GM19328 (cell line): ENCODE data around the gene COMMD4.

Experiments
- ATAC-seq: cut with Tn5 transposase; IDR thresholded peaks from one replicate; pipeline ENCODE4 v1.9.1; 2021; ENCODE audit warnings: mild to moderate bottlenecking, moderate library complexity; ENCODE audit not compliant: unreplicated experiment

COMMD4 gene

DNA sequence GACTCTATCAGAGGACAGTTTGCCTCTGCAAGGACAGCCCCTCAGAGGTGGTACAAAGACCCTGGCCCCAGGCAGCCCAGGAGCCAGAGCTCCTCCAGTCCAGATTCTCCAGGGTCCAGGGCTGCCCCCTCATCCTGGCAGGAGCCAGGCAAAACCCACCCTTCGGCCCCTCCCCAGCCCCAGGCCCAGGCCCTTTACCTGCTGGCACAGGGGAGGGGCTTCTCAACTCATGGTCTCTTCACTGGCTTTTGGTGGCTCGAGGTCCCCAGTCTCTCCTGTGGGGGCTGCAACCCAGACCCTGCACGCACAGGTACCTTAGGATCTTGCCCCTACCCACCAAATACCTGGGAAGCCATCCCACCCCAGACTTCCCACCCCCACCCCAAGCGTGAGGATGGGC is 19.5 kb downstream of the COMMD4 start:
- ATAC-seq = no peak

GRCh38 chr15:75356006-75356405 is 20.1 kb downstream of the COMMD4 start:
- ATAC-seq = no peak

- no peak for ATAC-seq
These were observed 20.7 kb downstream of the COMMD4 start for GRCh38 chr15:75356517-75356916.

- no peak for ATAC-seq
These were observed 22.3 kb downstream of the COMMD4 start for GRCh38 chr15:75357976-75358673.

- no peak for ATAC-seq
These were observed 23.1 kb downstream of the COMMD4 start for GRCh38 chr15:75358771-75359536.

GRCh38 chr15:75359537-75360250 is 23.8 kb downstream of the COMMD4 start:
- no peak for ATAC-seq

- ATAC-seq = no peak
These were observed 24.5 kb downstream of the COMMD4 start for GRCh38 chr15:75360391-75360790.

DNA sequence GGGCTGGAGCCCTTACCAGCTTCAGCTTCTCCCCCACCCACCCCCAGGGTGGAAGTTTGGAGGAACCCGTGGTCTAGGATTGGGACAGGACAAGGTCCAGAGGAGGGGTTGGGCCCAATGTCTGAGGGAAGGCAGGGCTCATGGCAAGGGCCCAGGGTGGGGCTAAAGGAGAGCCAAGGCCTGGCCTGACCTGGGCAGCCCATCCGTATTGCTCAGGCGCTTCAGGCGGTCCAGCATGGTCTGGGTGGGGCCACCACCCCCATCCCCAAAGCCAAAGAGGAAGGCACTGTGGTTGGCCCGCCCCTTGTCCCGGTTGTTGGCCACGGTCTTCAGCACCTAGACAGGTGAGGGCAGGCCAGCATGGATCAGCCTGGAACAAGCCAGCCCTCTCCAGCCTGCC is 25.0 kb downstream of the COMMD4 start:
- no peak for ATAC-seq

GRCh38 chr15:75361361-75361988 is 25.6 kb downstream of the COMMD4 start:
- no peak for ATAC-seq

DNA sequence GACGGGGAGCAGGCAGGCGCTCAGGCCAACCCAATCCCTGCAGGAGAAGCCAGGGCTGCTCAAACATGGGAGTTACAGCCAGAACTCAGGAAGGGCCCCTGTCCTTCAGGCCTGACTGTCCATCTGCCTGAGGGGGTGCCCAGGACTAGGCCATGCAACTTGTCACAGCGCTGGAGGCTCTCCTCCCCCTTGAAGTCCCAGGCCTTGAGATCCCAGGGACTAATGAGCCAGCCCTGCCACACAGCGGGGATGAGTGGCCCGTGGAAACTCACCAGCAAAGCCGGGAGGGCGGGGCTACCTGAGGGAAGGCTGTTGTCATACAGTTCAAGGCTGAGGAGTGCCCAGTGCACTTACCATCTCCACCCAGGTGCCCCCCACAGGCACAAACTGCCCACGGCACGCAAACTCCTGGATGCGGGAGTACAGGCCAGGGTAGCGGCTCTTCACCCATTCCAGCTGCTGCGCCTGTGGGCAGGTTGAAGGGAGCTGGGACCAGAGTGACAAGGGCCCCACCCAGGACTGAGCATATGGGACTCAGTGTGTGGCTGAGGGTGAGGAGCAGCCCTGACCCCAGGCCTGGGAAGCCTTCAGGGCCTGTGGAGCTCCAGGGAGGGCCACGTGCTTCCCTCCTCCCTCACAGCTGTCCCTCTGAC is 26.3 kb downstream of the COMMD4 start:
- no peak for ATAC-seq

DNA sequence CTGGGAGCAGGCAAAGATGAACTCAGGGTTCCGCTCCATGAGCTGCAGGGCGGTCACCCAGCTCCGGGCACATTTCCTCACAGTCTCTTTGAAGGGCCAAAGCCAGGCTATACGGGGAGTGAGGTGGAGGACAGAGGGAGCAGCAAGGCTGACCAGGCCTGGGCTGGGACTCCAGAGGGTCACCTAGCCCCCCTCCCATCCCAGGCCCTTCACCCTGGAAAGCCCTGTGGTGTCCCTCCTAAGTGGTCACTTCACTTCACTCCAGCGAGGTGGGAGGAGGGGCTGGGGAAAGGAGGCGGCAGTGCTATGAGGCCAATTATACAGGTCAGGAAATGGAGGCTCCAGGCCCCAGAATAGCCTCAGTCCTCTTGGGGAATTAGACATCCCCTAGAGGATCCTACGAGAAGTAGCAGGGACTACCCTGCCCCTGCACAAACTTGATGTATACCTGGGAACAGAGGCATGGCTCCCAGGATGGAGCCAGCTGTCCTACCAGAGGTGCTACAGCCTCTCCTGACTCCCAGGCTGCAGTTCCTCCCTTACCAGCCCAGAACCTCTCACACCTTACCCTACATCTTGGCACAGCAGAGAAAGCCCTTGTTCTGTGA is 26.9 kb downstream of the COMMD4 start:
- no peak for ATAC-seq

- no peak for ATAC-seq
These were observed 27.9 kb downstream of the COMMD4 start for GRCh38 chr15:75363786-75364185.

DNA sequence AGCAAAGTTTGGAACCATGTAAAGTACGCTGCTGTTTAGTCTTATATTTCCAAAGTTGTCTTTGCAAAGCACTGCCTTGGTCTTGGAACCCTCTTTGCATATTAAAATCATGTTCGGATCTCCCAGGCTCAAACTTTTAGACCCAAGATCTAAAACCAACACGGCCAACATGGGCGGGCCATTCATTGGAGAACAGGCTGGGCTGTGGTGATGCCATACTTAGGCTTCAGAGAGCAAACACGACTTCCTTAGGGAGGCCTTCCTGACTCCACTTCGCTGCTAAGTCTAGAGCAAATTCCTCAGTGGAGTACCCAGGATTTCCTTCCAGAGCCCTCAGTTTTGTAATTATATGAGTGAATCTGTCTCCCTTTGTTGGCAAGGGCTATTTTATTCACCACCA is 29.0 kb downstream of the COMMD4 start:
- no peak for ATAC-seq

DNA sequence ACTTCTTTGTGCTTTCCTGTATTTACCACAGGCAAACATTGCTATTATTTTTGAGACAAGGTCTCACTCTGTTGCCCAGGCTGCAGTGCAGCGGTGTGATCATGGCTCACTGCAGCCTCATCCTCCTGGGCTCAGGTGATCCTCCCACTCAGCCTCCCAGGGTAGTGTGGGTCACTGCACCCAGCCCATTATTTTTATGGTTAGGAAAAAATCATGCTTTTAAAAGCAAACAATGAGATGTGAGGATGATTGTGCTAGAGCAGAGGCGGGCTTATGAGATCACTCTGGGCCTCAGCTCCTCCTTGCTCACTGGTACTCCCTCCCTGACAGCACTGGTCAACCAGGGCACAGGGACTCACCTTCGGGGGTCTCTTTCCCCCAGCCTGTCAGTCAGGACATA is 30.3 kb downstream of the COMMD4 start:
- ATAC-seq = no peak

DNA sequence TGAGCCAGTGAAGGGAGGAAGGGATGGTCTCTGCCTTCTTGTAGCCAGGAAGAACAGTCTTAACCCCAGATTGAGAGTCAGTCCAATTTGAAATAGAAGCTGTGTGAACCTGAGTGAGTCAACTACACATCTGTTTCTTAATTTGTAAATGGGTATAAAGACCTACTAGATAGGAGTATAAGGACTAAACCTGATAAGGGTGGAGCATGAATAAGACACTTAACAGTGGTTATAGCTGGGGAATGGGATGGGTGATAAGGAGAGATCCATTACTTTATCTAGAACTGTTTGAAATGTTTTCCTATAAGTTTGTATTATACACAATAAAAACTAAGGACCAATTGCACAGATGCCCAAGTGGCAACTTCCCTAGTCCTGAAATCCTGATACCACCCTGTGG is 31.1 kb downstream of the COMMD4 start:
- ATAC-seq = no peak

GRCh38 chr15:75367406-75367912 is 31.6 kb downstream of the COMMD4 start:
- ATAC-seq = no peak

DNA sequence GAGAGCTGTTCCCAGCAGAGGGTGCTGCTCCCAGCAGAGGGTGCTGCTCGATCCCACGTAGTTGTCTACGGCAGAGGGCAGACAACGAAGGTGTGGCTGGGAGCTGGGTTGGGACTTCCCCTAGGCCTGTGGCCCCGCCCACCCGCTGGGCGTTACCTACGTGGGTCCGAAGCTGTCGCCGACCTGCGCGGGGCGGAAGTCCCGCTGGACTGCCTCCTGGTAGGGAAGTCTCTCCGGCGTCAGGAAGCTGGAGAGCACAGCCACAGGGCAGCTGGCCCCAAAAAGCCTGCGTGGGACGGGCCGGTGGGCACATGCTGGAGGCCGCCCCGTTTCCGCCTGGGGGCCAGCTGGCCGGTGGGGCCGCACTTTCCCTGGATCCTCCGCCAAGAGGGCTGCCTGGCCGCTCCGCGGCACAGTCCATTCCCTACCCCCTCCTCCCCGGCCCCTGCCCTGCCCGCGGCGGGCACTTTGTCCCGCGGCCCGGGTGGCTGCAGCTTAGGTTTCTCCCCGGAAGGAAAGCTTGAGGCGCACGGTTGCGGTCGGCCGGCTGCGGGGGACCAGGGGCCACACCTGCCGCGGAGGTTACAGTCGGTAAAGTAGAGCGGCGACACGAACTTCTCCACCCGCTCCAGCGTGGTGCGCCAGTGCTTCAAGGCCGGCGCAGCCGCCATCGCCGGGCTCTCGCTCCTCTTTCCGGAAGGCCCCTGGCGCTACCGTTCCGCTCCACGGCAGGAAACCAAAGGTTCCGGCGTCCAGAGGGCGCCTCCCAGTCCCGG is 32.2 kb downstream of the COMMD4 start, which contains the start of gene MAN2C1:
Gene MAN2C1 (minus strand): TSS at position 695 of the 776 bp plus-strand sequence. CDS start 24 bp downstream, at position 671.
- ATAC-seq = peak; percentile 81

DNA sequence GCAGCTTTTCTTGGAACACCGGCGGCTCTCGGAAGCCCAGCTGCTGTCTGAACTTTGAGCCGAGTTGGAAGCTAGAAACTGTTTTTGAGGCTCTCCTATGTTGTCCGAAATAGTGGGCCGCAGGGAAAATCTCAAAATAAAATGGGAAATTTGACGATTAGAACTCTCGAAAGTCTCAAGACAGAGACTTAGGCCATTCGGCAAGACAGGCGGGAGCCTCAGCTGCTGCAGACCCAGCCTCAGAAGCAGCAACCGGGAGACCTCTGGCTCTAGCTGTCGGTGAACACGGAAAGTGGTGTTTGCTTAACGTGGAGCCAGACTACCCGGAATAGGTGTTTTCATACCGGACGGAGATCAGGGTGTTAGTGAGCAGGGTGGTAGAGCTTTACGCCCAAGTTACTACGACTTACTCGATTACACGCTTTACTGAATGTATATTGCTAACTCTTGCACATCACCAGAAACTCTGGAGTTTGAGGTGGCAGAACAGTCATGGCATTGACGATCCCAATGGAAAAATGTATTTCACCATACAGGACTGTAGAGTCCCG is 32.9 kb downstream of the COMMD4 start:
- ATAC-seq = no peak
